NCI-H510A (cell line): ENCODE results near the gene DGKG.
A peak's percentile ranks its signal among the peaks of the same experiment; 100 is the strongest.

Experiments
- DNase-seq: peaks from one replicate; lab custom pipeline; 2025; lab: John Stamatoyannopoulos, UW

Gene DGKG

DNA sequence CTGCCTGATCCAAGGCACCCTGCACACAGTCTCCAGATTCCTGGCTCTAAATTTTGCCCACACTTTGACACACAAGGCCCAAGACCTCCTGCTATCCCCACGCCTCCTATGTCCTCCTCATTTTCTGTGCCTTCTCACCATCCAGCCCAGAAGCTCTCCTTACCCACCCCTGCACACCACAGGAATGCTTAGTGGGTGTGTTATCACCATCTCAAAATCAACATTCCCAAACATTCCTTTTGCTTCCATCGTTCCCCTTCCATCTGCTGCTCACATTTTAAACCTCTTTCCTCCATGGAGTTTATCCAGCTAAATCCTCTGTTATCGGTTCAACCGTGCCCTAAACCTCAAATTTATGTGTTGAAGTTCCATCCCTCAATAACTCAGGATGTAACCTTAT, 43.9 kb downstream of the DGKG start:
- DNase-seq: no peak

DNA sequence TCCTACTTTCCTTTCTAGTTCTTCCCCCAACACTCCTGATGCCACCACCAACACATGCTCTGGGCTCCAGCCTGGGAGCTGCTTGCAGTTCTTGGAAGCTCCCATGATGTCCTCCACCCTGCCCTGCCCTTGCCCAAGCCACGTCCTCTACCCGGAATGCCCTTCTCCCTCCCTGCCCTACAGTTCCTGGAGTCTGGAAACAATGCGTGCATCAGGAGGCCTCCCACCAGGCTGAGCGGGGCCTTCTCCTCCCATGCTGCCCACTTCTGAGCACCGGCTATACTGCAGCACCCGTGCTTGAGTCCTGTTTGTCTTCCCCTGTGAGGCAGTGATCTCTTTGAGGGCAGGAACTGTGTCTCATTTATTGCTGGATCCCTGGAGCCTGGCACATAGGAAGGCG, 44.6 kb downstream of the DGKG start:
- no peak for DNase-seq

DNA sequence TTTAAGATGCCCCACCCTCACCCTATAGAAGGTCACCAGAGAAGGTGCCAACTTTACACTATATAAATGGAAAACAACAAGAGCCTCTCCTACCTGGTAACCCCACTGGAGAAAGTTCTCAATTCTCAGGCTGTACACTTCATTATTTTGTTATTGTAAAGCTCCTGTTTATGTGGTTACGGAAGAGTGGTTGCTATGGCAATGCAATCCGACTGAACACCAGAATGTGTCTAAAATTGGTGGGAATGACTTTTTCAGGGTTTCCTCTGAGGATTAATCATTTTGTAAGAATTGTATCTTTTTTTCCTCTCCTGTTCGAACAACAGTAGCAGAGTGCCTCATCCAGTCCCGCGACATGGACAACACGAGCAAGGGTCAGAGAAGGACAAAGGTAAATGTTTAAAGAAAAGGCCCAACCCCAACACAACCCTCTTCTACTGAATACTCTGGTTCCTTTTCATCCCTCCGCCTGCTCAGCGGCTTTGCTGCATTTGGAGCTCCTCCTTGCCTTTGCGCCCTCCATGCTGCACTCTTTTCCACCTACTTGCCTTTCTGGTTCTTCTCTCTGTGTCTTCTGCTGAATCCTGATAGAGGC, 45.3 kb downstream of the DGKG start:
- no peak for DNase-seq

DNA sequence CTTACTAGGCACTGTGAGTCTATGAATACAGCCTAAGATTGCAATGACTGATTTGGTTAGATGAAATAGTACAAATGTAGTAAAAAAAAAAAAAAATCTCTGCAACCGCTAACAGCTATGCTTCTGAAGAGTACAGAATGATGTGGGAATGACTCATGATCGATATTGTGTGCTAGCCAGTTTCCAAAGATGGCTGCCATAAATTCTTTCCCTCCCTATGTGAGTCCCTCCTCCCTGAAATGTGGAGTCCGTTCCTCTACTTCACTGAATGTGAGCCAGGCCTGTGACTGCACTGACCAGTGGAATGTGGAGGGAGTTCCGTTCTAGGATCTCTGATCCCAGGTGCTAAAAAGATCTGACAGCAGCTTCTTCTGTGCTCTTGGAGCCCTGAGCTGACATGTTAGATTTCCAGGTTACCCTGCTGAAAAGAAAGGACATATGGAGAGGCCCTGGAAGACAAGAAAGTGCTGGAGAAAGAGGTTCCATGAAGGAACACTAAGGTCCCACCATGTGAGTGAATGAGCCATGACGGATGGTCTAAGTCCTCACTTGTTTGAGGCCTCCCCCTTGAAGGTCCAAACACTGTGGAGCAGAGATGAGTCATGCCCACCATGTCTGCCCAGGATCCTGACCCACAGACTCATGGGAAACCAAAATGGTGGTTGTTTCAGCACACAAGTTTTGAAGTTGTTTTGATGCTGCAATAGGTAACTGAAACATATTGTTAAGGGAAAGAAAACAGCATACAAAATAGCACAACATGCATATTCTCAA, 46.3 kb downstream of the DGKG start:
- no peak for DNase-seq

DNA sequence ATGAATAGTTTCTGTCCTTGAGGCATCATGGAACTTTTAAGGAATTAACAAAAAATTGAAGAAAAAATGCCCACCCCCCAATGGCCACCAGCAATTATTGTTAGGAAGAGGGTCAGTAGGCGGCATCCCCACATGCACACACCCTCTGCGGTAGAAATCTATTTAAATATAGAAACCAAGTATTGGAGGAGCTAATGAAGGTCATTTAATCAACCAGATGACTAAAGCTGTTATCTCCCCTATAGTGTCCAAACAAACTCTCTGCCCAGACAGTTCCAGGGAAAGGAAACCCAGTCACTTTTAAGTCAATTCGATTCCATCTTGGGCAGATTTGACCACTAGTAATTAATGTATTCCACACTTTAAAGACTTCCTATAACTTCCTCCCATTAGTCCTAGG, 47.1 kb downstream of the DGKG start:
- no peak for DNase-seq

DNA sequence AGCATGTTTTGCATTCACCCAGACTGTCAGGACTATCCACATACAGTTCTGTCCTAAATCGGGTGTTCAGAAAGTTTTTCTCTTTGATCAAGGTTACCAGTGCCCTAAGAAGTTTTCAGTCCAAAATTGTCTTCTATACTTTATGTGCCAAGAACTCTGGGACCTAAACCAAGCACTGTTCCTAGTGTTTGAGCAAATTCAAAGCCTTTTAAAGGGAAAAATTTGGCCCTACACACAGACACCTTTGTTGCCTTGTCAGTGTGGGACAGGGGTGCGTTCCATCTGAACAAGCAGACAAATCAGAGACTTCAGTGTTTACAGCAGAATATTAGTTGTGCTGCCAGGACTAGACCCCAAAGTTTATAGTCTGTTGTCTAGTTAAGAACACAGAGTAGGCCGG, 50.6 kb downstream of the DGKG start:
- DNase-seq: no peak

DNA sequence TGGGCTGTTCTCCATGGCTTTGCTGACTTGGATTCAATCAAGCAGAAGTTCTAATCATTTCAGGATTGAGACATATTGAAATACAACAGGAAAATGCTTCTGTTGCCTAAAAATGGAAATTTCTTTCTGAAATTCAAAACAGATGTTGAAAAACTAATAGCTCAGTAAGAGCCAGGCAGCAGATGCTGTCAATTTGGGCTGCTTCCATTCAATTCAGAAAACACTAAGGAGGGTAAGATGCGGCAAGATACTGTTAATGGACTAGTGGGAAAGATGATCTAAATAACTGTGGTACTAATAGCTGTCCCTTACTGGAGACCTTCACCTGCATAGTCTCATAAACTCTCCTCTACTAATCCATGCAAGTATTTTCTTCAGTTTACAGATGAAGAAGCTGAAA, 53.5 kb downstream of the DGKG start:
- no peak for DNase-seq

DNA sequence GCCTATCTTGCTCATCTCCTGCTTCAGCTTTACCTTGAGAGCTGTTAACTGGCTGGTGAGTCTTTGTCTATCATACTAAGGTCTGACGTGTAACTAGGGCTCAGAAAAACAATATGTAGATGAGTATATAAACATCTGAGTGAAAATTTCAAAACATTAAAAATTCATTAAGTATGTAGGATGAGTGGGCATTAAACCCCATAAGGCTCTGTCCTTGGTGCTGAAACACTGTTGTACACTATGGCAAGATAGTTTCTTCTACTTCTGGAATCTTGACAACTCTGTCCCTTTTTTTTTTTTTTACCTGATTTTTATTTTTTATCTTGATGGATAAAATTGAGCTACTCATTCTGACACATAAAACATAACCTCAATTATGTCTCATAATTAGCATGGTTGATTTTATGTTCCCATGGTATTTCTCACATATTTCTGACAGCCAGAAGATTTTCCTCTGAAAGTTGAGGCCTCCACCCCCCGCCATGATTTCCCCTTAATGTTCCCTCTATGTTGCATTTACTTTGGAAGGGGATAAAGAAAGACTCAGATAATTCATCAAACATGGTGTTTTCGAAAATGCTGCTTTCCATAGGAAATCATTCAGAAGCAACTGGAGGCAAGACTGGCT, 54.3 kb downstream of the DGKG start:
- DNase-seq: no peak

DNA sequence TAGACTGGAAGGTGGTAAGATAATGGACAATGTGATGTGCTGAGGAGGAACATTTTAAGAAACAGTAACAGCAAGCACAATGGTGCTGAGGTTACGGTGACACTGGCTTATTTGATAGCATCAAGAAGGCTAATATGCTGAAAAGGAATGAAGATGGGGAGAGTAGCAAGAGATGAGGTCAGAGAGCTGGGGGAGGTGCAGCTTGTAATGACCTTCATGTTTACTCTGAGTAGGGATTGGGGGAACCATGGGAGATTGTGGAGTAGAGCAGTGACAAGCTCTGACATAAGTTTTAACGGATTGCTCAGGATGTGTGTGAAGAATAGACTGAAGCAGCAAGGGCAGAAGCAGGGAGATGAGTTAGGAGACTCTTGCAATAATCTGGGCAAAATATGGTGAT, 56.7 kb downstream of the DGKG start:
- DNase-seq: no peak

DNA sequence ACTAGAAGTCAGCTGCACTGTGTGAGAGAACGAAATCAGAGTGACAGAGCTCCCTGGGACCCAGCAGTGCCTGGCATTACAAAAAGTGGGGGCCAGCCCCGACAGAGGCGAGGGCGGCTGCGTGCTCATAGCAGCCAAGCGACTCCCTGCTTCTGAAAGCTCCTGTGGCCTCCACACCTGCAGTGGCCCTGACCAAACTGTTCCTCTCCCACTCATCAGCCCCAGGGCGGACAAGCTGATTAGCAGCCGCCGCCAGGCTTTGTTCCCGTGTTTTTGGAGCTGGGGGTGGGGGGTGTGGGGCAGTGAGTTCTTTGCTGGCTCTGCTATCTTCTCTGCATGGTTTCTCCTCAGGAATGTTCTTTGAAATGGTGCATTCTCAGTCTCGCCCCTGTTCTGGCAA, 58.1 kb downstream of the DGKG start:
- DNase-seq: no peak

DNA sequence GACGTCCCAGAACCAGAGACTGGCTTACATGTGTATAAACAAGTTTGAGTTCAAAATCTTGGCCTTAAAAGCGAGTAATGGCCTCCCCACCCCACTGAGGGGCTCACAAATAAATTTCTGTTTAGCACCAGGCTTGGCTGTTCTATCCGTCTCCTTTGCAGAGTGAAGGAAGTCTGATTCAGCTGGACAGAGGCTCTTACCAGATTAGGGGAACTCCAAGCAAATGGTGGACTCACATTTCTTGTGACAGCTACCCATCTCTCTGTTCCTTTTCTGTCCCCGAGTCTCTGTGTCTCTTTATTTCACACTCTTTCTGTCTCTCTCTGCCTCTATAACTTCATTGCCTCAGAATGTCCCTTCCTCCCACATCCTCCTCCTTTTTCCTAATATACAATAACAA, 62.7 kb downstream of the DGKG start:
- DNase-seq: no peak

DNA sequence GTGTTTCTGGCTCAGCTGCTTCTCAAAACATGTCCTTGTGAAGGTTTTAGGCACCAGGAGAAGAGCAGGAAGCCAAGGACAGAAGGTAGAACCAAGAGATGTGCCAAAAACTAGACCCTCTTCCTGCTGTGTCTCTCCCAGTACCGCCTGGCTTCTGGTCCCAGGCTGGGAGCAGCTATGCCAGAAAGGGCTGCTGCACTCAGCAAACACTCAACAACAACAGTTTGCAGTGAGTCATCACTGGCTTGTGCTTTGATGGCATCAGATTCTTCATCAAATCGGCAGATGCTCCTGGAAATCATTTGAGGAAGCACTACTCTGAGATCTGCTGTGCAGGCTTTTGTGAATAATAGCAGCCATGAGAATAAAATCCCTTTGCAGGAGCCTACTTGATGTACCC, 63.2 kb downstream of the DGKG start:
- peak; percentile 12 for DNase-seq

DNA sequence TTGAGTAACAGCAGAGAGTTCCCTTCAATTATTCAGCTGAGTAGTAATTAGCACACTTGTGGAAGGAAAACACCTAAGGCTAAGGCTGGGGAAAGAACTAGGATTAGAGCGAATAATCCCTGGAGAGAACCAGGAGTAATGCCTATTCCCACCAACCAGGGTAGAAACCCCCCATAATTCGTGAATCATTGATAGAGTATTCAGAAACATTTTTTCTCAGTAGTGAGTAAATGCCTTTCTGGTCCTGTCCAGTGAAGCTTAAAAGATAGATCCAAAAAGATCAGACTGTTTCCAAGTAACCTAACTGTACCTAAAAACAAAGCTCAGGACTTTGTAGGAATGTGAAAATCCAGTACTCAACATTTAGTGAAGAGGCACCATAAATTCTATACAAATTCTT, 71.2 kb downstream of the DGKG start:
- no peak for DNase-seq

DNA sequence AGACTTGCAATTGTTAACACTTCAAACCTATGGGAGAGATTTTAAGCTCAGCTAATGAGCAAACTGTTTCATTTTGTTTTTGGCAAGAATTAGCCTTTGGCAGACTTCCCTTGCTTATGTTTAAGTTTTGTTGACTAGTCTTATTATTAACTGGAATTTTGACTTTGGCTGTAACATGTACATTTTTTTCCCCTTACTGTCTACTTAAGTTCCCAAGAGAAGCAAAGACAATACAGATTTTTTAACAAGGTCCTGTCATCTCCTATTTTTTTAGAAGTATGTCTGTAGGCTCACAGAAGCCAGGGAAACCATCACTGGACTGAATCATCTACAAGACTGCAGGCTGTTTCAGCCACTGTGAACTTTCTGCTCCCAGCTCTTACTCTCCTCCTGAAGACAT, 74.3 kb downstream of the DGKG start:
- no peak for DNase-seq

DNA sequence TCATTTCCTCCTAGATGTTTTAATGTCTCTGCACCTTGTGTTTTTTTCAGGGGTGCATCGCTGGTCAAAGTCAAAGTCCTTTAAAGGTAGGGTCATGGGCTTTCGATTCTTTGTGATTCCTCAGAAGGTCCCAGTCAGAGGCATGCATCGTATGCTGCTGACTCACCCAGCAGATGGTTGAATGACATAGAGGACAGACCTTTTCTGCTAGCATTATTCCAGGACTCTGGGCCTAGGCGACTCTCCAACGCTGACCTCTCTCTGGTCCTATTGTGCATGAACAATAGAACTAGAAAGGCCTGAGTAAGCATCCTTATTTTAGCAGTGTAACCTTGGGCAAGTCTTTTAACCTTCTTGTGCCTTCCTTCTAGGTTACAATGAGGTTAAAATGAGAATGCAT, 75.9 kb downstream of the DGKG start:
- DNase-seq: no peak

DNA sequence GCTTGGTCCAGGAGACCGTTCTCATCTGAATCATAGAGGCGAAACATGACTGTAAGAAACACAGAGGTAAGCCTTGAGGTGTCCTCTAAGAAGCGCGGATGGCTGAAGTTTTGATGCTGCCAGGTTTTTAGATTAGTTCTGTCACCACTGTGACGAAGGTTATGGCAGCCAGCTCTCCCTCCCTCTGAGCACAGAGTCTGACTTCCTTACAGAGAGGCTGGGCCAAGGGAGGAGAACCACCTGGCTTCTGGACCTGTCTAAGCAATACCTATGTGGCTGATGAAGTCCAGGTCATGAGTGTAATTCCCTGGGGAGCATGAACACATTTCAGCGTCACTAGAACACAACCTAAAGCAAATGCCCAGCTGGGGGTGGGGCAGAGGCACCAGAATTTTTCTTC, 77.4 kb downstream of the DGKG start:
- no peak for DNase-seq

DNA sequence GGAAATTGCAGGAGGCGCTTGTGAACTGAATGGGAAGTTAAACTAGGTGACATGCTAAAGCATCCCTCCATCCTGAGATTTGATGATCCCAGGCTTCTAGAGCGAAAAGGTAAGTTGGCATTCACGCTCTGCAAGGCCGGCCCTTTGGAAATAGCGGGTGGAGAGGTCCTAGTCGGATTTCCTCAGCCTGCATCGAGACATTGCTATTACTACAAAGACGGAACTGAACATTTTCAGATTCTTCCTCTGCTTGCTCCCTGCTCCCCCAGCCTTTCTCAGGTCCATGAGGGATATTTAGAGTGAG, 77.7 kb downstream of the DGKG start:
- no peak for DNase-seq

DNA sequence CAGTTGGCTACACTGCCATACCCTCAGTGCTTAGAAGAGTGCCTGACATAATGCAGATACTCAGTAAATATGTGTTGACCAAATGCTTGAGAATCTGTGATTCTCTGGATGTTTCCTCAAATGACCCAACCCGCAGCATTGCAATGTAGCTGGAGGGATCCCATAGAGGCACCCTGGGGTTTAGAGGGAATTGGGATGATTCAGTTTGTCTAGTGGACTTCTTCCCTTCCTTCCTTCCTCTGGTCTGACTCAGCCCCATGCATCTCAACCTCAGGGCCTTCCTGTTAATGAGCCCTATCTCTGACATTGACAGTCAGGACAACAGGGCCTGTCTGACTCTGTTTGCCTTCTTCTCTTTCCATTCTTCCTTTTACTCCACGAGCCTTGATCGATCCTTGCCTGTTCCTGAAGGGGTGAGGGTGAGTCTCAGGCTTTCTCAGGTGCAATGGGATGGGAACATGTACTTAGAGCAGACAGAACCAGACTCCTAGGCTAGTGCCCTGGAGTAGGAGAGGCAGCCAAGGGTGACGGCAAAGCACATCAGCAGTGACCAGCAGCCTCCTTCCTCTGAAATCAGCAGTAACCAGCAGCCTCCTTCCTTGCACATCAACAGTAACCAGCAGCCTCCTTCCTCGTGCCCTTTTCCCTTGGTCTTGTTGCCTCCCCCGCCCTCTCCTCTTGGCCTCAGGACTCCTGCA, 78.2 kb downstream of the DGKG start:
- no peak for DNase-seq

DNA sequence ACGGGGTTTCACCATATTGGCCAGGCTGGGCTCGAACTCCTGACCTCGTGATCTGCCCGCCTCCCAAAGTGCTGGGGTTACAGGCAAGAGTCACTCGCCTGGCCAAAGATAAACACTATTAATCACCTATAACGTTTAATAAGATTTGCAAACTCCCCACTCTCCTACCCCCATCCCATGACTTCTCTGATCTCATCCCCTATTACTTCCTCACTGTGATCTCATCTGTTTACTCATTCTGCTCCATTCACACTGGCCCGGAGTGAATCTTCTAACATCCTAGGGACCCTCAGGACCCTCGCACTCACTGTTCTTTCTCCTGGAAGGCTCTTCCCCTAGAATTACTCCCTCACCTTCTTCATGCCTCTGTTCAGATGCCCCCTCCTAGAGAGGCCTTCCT, 78.9 kb downstream of the DGKG start:
- DNase-seq: no peak

DNA sequence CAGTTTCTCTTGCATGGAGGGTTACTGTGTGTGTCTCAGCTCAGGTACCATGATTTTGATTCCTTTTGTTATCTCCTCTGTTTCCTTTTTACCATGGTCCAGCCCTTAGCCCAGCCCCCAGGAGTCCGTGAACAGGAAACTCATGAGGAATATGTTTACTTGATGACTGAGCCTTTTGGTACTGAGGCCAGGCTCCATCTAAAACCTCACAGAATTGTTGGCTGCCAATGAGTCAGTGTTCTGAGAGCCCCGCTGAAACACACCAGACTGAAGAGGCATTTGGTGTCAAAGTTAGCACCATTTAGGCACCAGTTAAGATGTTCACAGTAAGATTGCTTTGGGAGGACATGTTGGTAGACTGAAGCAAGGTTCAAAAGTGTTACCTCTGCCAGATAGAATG, 80.9 kb downstream of the DGKG start:
- DNase-seq: no peak

DNA sequence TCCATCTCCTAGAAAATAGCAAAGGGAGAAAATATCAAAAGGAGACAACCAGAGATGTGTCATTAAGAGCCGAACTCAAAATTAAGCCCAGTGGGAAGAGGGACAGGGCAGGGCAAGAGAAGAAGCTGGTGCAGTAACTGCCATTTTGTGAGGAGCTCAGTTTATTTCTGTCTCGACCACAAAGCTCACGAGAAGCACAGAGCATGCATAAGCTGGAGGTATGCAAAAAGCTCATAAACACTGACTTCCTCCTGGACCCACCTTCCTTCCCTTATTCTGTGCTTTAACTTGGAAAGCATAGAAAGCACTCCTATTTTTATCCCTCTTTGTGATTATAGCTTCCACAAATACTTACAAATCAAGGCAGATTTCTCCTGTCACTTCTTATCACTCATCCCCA, 81.3 kb downstream of the DGKG start:
- DNase-seq: no peak

DNA sequence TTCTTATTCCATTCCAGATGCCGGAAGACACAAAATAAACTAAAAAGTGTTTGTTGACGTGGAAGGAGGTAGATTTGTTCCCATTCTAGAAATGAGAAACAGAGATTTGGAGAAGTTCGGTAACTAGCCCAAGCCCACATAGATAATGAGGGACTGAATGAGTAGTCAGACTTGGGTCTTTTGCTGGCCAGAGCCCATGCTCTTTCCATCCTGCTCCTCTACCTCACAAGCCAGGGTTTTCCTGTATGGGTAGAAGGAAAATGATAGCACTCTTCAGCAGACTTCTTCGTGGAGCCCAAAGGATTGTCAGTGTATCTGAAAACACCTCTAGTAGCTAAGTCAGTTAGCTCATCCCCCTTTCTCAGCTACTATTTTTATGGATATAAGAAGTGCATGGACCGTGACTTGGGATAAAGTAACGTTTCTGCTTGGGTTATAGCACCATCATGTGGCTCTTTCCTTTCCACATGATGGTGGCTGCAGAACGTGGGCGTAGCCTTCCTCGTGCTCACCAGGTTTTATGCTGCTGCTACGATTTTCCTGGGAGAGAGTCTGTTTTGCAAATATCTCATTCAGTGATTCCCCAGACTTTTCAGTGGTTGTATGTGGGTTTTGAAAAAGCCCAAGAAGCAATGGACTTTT, 84.6 kb downstream of the DGKG start:
- DNase-seq: peak; percentile 8

DNA sequence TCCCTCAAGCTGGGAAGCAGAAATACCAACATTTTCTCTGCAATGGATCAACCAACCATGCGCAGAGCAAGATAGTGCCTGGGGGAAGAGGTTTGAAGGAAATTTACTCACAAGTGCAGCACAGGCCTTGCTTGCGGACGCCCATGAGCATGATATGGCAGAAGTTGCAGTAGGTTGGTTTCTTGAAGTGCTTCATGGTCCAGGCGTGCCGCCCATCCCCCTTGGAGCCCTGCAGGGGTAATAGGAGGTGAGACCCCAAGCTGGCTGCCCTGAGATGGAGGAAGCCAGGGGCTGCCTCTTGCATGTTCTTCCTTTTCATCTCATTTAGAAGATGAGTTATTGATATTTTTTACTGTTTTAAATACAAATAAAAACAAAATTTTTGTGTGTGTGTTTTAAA, 86.6 kb downstream of the DGKG start:
- no peak for DNase-seq
